Upper lobe of right lung (tissue), 1 donor: ENCODE measurements around the gene CD52. TPM values are rescaled to one million over a fixed set of nuclear protein-coding genes. Genes with fewer than 3 reads are reported as not detected.

Source experiments
- ATAC-seq: fragments of 200-7000 bp; cut with Tn5 transposase; one replicate; pipeline ENCODE4 v1.9.1; 2020; ENCODE audit warnings: mild to moderate bottlenecking, moderate library complexity
- DNase-seq: peaks from one replicate; pipeline ENCODE4 v3.0.0-alpha.2; 2020
- H3K27ac ChIP-seq: fragments of 200-600 bp; one replicate; pipeline ENCODE4 v1.8.0; 2022
- H3K27me3 ChIP-seq: fragments of 200-600 bp; one replicate; pipeline ENCODE4 v1.8.0; 2022; ENCODE audit warnings: mild to moderate bottlenecking
- H3K36me3 ChIP-seq: fragments of 200-600 bp; one replicate; pipeline ENCODE4 v1.8.0; 2022
- H3K4me1 ChIP-seq: fragments of 200-600 bp; one replicate; pipeline ENCODE4 v1.8.0; 2022
- H3K4me3 ChIP-seq: fragments of 200-600 bp; one replicate; pipeline ENCODE4 v1.8.0; 2022; ENCODE audit warnings: mild to moderate bottlenecking
- H3K9me3 ChIP-seq: fragments of 200-600 bp; one replicate; pipeline ENCODE4 v1.8.0; 2022
- intact Hi-C: fragments of 100-400 bp; cut with DNase I; formaldehyde crosslinking; loops from one replicate; pipeline ENCODE4 v1.11.0; 2022
- total RNA-seq: library from RNA; stranded (reverse); fragmentation: NEBNext Ultra II Directional; extraction: Animal tissue kit (Norgen Biotek cat#: 25700); gene quantifications from one replicate; pipeline ENCODE4 v1.2.1, GENCODE V29; 2021
- TF ChIP-seq, protein P1 (sequence below): fragments of 200-600 bp; IDR thresholded peaks from one replicate; pipeline ENCODE4 v1.8.0; 2022; ENCODE audit warnings: antibody characterized with exemption
- donor health status: DM: no; HTN: yes; CAD: no; lungs with severe emphysema.

CD52 gene
- total RNA-seq, 1 donor from 2014 or later: 348 TPM

DNA sequence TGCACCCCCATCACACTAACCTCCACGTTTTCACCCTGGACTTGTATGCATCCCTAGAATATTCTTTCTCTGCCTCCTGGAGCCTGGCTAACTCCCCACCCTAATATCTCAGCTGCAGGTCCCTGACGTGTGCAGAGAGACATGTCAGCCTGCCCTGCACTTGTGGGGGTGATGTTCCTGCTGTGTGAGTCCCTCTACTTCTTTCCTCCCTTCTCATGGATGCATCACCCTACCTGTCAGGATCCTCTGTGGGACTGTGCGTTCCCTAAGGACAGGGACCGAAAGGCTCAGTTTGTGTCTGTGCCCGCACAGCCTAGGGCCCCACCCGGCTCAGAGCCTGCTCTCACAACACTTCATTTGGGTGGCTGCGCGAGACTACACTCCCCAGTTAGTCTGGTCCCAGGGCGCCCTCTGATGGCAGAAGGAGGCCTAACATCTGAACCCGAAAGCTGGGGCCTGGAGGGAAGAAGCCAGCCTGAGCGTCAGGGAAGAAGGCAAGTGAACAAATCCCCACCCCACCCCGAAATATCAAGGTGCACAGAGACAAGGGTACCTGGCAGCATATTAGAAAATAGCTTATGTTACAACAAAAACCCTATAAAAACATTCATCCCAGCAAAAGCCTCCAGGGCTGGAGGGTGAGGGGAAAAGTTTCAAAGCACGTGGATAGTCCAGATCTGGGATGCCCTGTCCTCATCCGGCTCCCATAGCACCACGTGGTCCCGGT is 3.7 kb downstream of the CD52 start:
- DNase-seq (peak; percentile 93), ATAC-seq (peak; percentile 92)
- Histone ChIP-seq H3K27ac (no peak overlapping the region), H3K36me3 (no peaks in the 10 kb centered on the region), H3K4me3 (no peak overlapping the region), H3K4me1 (peaks cover 9% of the 10 kb centered on the region), H3K27me3 (no peaks in the 10 kb centered on the region), H3K9me3 (no peaks in the 10 kb centered on the region)
- TF ChIP-seq, protein P1, sequence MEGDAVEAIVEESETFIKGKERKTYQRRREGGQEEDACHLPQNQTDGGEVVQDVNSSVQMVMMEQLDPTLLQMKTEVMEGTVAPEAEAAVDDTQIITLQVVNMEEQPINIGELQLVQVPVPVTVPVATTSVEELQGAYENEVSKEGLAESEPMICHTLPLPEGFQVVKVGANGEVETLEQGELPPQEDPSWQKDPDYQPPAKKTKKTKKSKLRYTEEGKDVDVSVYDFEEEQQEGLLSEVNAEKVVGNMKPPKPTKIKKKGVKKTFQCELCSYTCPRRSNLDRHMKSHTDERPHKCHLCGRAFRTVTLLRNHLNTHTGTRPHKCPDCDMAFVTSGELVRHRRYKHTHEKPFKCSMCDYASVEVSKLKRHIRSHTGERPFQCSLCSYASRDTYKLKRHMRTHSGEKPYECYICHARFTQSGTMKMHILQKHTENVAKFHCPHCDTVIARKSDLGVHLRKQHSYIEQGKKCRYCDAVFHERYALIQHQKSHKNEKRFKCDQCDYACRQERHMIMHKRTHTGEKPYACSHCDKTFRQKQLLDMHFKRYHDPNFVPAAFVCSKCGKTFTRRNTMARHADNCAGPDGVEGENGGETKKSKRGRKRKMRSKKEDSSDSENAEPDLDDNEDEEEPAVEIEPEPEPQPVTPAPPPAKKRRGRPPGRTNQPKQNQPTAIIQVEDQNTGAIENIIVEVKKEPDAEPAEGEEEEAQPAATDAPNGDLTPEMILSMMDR: peak; percentile 89
- intact Hi-C loops: loop anchor here (5.0 kb wide), 1 partner anchor 44 kb away; no protein-coding TSS in a partner anchor

DNA sequence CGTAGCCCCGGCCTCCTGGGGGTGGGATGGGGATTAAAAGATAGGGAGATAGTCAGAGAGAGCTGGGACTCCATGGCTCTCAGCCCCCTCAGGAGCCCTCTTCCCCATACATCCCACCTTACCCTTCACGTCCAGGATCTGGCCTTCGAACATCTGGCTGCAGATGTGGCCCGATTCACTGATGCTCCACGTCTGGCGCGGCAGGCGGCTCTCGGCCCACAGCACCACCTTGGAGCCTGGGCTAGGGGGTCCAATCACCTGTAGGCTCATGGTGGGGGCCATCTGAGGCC is 4.2 kb downstream of the CD52 start:
- Histone ChIP-seq H3K27ac (no peak overlapping the region), H3K36me3 (no peaks in the 10 kb centered on the region), H3K4me1 (peaks cover 9% of the 10 kb centered on the region), H3K4me3 (no peak overlapping the region), H3K27me3 (no peaks in the 10 kb centered on the region), H3K9me3 (no peaks in the 10 kb centered on the region)
- ATAC-seq (no peak), DNase-seq (no peak)
- intact Hi-C loops: loop anchor here (5.0 kb wide), 1 partner anchor 45 kb away; no protein-coding TSS in a partner anchor
- TF ChIP-seq, protein P1: no peak

DNA sequence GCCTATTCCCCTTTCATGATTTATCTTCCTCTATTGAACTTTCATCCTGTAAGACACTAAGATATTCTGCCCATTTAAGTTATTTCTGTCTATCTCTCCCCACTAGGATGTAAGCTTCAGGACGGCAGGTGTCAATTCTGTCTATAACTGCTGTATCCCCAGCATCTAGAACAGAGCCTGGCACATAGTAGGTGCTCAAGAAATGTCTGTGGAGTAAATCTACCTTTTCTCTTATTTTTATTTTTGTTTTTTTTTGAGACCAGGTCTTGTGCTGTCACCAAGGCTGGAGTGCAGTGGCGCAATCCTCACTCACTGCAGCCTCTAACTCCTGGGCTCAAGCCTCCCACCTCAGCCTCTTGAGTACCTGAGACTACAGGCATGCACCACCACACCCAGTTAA is 5.6 kb downstream of the CD52 start:
- intact Hi-C loops: loop anchor here (5.0 kb wide), 1 partner anchor 46 kb away; no protein-coding TSS in a partner anchor
- Histone ChIP-seq H3K4me1 (peaks cover 9% of the 10 kb centered on the region), H3K27ac (no peak overlapping the region), H3K4me3 (no peak overlapping the region), H3K27me3 (no peaks in the 10 kb centered on the region), H3K36me3 (no peaks in the 10 kb centered on the region), H3K9me3 (no peaks in the 10 kb centered on the region)
- TF ChIP-seq, protein P1: no peak
- ATAC-seq: no peak
- no peak for DNase-seq

DNA sequence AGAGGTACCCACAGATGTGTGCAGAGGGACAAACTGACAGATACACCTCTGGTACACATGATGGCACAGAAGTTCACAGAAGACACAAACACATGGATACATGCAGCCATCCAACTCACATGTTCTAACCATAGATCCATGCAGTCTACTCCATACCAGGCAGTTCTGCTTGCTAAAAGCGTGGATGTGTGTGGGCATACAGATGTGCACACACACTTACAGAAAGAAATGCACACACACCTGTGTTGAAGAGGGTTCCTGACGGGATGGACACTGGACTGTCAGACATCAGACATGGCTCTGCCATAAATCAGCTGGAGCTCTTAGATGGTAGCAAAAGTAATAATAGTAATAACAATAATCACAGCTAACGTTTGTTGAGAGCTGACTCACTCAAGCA is 6.8 kb downstream of the CD52 start:
- TF ChIP-seq, protein P1: no peak
- intact Hi-C loops: loop anchor here (5.0 kb wide), 1 partner anchor 47 kb away; no protein-coding TSS in a partner anchor
- DNase-seq (no peak), ATAC-seq (no peak)
- Histone ChIP-seq H3K4me1 (peaks cover 9% of the 10 kb centered on the region), H3K27ac (no peak overlapping the region), H3K27me3 (no peaks in the 10 kb centered on the region), H3K9me3 (no peaks in the 10 kb centered on the region), H3K36me3 (no peaks in the 10 kb centered on the region), H3K4me3 (no peak overlapping the region)

DNA sequence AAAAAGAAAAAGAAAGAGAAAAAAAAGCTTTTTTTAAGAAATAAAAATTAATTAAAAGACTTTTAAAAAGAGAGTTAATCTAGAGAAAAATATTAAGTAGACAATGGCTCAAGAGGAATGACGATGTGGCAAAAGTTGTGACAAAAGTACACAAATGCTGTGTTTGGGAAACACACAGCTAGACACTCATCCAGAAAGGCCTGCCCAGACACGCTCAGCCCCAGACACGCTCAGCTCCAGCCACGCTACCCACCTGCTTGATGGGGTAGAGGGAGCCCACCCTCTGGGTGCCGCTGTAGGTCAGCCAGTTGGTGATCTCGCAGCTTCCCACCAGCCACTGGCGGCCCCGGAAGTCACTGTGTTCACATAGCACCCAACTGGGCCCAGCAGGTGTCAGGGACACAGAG is 10.2 kb downstream of the CD52 start:
- DNase-seq (no peak), ATAC-seq (no peak)
- intact Hi-C loops: no loop called here
- Histone ChIP-seq H3K4me3 (no peak overlapping the region), H3K27me3 (no peaks in the 10 kb centered on the region), H3K27ac (no peak overlapping the region), H3K9me3 (no peaks in the 10 kb centered on the region), H3K36me3 (no peaks in the 10 kb centered on the region), H3K4me1 (no peaks in the 10 kb centered on the region)
- TF ChIP-seq, protein P1: no peak
